Measurements from ENCODE around the gene DHRSX. TPM values are rescaled to one million over a fixed set of nuclear protein-coding genes. Genes with fewer than 3 reads are reported as not detected.
A peak's percentile ranks its signal among the peaks of the same experiment; 100 is the strongest.

Gene DHRSX
- total RNA-seq, 2 donors from 2014 or later = 14.8 to 46.5 TPM

- 63 to 69% methylated on average over 18 to 22 of the region's 22 CpGs for WGBS, 2 donors
- no peaks in the 10 kb centered on the region for H3K9me3 ChIP-seq
- ATAC-seq (no peak), DNase-seq (peak in 3 of 4 donors; percentile 47 to 69 (median 58))
- H3K4me3 ChIP-seq = no peak overlapping the region
- H3K36me3 ChIP-seq (replicated peaks in 1 of 2; ENCODE audit: insufficient read depth in 1 of 2, low read depth in 2 of 2) = peaks cover 20 to 25% of the 10 kb centered on the region in 2 donors
- H3K4me1 ChIP-seq = peaks cover 52% of the 10 kb centered on the region
- H3K27ac ChIP-seq = peak overlapping the region; percentile 50 to 85 (median 70)
- TF ChIP-seq POLR2A (IDR thresholded peaks at IDR 0.05) = no peak
- TF ChIP-seq, protein P1, sequence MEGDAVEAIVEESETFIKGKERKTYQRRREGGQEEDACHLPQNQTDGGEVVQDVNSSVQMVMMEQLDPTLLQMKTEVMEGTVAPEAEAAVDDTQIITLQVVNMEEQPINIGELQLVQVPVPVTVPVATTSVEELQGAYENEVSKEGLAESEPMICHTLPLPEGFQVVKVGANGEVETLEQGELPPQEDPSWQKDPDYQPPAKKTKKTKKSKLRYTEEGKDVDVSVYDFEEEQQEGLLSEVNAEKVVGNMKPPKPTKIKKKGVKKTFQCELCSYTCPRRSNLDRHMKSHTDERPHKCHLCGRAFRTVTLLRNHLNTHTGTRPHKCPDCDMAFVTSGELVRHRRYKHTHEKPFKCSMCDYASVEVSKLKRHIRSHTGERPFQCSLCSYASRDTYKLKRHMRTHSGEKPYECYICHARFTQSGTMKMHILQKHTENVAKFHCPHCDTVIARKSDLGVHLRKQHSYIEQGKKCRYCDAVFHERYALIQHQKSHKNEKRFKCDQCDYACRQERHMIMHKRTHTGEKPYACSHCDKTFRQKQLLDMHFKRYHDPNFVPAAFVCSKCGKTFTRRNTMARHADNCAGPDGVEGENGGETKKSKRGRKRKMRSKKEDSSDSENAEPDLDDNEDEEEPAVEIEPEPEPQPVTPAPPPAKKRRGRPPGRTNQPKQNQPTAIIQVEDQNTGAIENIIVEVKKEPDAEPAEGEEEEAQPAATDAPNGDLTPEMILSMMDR (IDR thresholded peaks at IDR 0.05) = no peak
- intact Hi-C loops (cut with DNase I) = no loop called here
- no peaks in the 10 kb centered on the region for H3K27me3 ChIP-seq
Measured at GRCh38 chrX:2492531-2493218, 8.1 kb downstream of the DHRSX start.

DNA sequence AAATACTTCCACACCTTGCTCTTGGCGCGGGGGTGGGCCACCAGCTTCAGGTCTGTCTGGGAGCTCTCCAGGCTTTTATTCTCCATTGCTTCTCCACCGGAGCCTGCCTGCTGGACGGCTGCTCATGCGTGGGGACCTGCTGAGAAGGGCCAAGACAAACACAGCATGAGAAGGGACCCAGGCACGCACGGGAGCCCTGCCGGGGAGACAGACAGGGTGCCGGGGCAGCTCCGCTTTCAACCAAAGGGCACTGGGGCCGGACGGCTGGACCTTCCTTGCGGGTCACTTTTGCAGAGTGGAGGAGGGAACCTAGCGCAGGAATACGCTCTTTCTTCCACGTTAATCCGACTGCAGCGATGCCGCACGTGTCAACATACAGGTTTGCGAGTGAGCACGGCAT, 10.1 kb downstream of the DHRSX start:
- ATAC-seq = no peak
- H3K4me3 ChIP-seq = no peak overlapping the region
- DNase-seq = no peak
- WGBS, 2 donors = 72 to 78% methylated on average over 17 to 22 of the region's 22 CpGs
- no peaks in the 10 kb centered on the region for H3K27me3 ChIP-seq
- no peaks in the 10 kb centered on the region for H3K9me3 ChIP-seq
- peaks cover 25 to 27% of the 10 kb centered on the region in 2 donors for H3K36me3 ChIP-seq (replicated peaks in 1 of 2; ENCODE audit: insufficient read depth in 1 of 2, low read depth in 2 of 2)
- H3K27ac ChIP-seq = peak overlapping the region in 3 of 4 donors; percentile 70 to 85 (median 70)
- intact Hi-C loops (cut with DNase I) = no loop called here
- TF ChIP-seq POLR2A (IDR thresholded peaks at IDR 0.05) = no peak
- TF ChIP-seq, protein P1 (IDR thresholded peaks at IDR 0.05) = no peak
- peaks cover 34% of the 10 kb centered on the region for H3K4me1 ChIP-seq

GRCh38 chrX:2489446-2490445, 11.0 kb downstream of the DHRSX start:
- H3K9me3 ChIP-seq = no peaks in the 10 kb centered on the region
- H3K4me1 ChIP-seq = peaks cover 31% of the 10 kb centered on the region
- intact Hi-C loops (cut with DNase I) = no loop called here
- H3K27me3 ChIP-seq = no peaks in the 10 kb centered on the region
- WGBS, 2 donors = 95 to 100% methylated on average over 2 to 59 of the region's 65 CpGs
- ATAC-seq (no peak), DNase-seq (no peak)
- peaks cover 25 to 27% of the 10 kb centered on the region in 2 donors for H3K36me3 ChIP-seq (replicated peaks in 1 of 2; ENCODE audit: insufficient read depth in 1 of 2, low read depth in 2 of 2)
- H3K4me3 ChIP-seq = no peak overlapping the region
- TF ChIP-seq, protein P1 (IDR thresholded peaks at IDR 0.05) = no peak
- no peak for TF ChIP-seq POLR2A (IDR thresholded peaks at IDR 0.05)
- H3K27ac ChIP-seq = peak overlapping the region in 2 of 4 donors; percentile 70 to 85

DNA sequence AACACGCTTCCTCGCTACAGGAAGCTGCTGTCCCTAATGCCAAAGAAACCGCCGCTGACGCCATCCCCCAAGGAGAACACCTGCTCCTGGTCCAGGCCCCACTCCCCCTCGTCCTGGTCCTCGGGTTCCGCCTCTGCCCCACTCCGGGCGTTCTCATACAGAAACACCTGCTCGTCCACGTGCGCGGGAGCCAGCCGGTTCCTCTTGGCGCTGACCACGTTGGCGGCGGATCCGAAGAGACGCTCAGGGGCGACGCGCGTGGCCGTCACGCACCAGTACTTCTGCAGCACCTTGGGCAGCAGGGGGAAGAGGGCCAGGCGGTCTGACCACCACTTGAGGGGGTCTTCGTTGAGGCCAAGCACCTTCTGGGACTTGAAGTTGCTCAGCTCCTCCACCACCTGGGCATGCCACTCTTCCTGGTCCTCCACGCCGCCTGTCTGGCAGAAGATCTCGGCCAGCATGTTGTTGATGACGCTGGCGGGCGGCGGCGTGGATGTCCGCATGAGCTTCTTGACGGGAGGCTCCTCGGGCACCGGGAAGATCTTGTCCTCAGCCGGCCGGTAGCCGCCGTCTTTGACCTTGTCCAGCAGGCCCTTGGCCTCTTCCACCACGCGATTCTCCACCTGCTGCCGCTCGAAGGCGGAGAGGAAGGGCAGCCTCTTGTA, 12.0 kb downstream of the DHRSX start:
- intact Hi-C loops (cut with DNase I) = no loop called here
- DNase-seq = no peak

More for the DNA sequence above, 12.0 kb downstream of the DHRSX start:
- Histone ChIP-seq H3K27me3 (no peaks in the 10 kb centered on the region), H3K36me3 (replicated peaks in 1 of 2; ENCODE audit: insufficient read depth in 1 of 2, low read depth in 2 of 2) (peaks cover 25 to 27% of the 10 kb centered on the region in 2 donors), H3K9me3 (no peaks in the 10 kb centered on the region), H3K4me3 (no peak overlapping the region), H3K27ac (no peak overlapping the region), H3K4me1 (peaks cover 31% of the 10 kb centered on the region)
- ATAC-seq = no peak
- 96 to 99% methylated on average over 21 to 45 of the region's 50 CpGs for WGBS, 2 donors
- TF ChIP-seq, protein P1 (IDR thresholded peaks at IDR 0.05) = no peak
- no peak for TF ChIP-seq POLR2A (IDR thresholded peaks at IDR 0.05)
